AG08395 (cell line): ENCODE results near the gene PANK3.
"Not testable (repeated sequence)": the region's sequence is repeated elsewhere in the genome, so short reads cannot be mapped to it uniquely, and the experiment has no call there.

Experiments used
- DNase-seq: peaks from one replicate; pipeline ENCODE4 v3.0.0; 2012; ENCODE audit warnings: mixed read lengths, low spot score

Gene PANK3

DNA sequence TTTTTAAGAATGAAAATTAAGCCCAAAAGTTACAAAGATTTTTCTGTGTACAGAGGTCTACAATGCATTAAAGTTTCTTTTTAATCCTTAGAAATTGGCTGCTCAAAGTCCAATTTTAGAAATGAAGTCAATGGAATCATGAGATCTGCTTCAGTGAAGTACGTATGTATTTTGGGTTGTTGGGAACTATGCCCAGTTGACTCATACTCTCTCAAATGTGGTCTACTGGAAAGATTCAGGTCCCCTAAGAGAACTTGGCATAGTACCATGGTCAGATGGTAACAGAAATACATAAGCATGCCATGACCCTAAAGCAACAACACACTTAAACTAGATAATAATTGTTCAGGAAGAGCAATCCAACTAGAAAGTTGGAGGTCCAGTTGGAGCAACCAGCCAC, 27.0 kb downstream of the PANK3 start:
- peak; percentile 61 for DNase-seq

DNA sequence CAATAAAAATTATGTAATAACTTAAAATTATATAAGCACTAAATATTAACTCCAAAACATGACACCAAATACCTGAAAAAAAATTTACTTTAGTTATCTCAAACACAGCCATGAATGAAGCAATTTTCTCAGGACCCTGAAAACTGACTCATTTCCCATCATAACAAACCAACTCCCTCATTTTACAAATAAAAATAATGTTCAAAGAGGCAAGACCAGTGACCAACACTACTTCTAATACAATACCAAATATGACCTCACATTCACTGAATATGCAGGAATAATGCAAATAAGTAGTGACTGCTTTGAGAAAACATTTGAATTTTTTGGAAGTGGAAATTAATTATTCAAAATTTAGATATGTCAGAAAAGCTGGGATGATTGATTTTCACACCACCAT, 28.5 kb downstream of the PANK3 start:
- no peak for DNase-seq

DNA sequence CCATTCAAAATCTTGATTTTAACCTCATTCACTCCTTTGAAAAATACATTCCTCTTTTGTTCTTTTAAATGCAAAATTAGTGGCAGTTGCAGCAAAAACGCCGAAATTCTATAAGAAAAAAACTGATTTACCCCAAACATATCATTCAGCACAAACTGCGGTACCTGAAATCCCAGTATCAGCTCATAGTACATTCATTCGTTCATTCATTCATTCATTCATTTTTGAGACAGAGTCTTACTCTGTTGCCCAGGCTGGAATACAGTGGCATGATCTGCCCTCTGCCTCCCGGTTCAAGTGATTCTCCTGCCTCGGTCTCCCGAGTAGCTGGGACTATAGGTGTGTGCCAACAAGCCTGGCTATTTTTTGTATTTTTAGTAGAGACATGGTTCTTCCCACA, 29.6 kb downstream of the PANK3 start:
- DNase-seq = no peak

DNA sequence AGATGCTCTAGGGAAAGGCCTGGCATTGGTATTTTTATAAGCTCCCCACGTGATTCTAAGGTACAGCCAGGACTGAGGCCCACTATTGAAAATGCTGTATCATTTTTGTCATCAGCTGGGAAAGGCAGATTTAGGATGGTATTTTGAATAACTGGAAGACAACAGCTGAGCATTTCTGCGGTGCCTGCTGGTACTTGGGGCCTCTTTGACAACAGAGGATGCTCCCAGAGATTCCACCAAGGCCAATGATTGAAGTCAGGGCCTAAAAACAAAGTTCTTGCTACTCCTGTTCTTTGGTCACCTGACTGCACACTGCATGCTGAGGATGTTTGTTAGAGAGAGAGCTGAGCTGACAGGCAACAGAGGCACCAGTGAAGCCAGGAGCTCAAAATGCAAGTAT, 42.0 kb downstream of the PANK3 start:
- DNase-seq = no peak

DNA sequence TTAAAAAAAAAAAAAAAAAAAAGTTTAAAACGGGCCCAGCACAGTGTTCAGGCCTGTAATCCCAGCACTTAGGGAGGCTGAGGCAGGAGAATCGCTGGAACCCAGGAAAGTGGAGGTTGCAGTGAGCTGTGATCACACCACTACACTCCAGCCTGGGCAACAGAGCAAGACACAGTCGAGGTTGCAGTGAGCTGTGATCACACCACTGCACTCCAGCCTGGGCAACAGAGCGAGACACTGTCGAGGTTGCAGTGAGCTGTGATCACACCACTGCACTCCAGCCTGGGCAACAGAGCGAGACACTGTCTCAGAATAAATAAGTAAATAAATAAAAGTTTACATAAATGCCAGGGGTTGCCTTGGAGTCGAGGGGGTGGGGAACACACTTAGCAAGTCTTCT, 44.8 kb downstream of the PANK3 start:
- not testable (repeated sequence) for DNase-seq

DNA sequence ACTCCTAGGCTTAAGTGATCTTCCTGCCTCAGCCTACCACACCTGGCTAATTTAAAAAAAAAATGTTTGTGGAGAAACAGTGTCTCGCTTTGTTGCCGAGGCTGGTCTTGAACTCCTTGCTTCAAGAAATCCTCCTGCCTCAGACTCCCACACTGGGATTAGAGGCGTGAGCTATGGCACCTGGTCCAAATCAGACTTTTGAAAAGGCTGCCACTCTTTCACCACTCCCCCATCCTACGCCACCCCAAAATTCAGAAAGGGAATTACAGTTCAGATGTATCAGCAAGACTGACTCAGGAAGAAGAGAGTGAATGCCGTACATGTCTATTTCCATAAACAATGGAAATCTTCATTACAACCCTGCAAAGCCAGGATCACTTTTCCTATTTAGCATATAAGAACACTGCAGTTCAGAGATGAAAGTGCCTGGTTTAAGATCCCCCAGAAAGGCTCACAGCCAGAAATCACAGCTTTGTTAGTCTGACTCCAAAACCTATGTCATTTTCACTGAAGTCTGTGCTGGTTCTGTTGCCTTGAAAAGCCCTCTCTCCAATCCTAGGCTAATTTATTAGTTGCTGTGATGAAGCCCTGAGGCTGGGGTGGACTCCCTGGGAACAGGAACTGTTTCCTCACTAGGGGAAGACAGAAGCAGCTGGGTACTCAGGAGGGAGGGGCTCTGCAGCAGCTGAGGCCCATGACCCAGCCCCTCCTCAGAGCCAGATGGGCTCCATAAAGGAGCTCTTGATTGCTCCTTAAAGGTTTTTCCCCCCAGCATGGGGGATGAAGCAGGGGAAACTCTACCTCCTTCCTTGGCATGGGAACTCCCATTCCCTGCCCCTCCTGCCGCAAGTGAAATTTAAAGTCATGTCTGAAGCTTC, 46.9 kb downstream of the PANK3 start:
- no peak for DNase-seq

DNA sequence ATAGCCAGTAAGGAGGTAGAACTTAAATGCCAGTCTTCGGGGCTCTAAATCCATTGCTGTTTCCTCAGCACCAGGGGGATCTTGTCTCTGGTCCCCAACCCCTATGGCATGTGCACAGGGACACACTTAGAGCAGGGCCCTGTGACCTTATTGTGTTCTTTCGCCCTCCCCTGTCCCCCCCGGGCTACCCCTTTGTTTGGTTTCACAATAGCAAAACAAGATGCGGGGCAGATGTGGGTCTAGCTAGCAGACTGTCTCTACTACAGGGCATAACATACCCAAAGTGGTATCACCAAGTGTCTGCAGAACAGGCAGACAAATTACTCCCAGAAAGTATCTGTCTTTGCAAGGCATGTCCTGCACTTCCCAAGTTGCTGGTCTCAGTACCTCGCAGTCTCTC, 48.0 kb downstream of the PANK3 start:
- no peak for DNase-seq

DNA sequence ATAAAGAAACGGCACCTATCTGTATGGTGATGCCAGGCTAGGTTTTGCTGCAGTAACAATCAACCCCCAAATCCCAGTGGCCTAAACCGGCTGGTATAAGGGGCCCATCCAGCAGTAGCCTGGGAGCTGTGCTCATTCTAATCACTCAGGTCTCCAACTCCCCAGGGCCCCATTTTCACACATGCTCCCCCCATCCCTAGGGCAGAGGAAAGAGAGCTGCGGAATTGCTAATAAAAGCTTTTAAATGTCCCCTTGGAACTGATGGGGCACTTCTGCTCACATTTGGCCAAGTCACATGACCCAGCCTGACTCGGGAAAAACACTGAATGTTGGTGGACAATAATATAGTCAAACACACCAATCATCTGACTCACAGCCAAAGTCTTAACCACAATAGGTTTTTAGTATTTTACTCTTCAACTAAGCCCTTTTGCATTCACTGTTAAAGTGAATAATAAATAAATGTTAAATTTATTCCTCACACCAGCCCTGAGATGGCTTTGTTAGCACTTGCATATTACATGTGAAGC, 48.5 kb downstream of the PANK3 start:
- peak; percentile 15 for DNase-seq

DNA sequence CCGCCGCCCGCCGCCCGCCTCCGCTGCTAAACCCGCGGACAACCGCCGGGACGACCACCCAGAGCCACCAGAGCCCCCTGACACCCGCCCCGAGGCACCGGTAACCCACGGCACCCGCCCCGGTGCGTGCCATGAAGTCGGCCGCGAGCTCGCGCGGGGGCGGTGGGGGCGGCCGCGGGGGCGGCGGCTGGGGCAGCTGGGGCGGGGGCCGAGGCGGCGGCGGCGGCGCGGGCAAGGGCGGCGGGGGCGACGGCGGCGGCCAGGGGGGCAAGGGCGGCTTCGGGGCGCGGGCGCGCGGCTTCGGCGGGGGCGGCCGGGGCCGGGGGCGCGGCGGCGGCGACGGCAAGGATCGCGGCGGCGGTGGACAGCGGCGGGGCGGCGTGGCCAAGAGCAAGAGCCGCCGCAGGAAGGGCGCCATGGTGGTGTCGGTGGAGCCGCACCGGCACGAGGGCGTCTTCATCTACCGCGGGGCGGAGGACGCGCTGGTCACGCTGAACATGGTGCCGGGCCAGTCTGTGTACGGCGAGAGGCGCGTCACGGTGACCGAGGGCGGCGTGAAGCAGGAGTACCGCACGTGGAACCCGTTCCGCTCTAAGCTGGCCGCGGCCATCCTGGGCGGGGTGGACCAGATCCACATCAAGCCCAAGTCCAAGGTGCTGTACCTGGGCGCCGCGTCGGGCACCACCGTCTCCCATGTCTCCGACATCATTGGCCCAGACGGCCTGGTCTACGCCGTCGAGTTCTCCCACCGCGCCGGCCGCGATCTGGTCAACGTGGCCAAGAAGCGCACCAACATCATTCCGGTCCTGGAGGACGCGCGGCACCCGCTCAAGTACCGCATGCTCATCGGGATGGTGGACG, 49.6 kb downstream of the PANK3 start:
- no peak for DNase-seq

DNA sequence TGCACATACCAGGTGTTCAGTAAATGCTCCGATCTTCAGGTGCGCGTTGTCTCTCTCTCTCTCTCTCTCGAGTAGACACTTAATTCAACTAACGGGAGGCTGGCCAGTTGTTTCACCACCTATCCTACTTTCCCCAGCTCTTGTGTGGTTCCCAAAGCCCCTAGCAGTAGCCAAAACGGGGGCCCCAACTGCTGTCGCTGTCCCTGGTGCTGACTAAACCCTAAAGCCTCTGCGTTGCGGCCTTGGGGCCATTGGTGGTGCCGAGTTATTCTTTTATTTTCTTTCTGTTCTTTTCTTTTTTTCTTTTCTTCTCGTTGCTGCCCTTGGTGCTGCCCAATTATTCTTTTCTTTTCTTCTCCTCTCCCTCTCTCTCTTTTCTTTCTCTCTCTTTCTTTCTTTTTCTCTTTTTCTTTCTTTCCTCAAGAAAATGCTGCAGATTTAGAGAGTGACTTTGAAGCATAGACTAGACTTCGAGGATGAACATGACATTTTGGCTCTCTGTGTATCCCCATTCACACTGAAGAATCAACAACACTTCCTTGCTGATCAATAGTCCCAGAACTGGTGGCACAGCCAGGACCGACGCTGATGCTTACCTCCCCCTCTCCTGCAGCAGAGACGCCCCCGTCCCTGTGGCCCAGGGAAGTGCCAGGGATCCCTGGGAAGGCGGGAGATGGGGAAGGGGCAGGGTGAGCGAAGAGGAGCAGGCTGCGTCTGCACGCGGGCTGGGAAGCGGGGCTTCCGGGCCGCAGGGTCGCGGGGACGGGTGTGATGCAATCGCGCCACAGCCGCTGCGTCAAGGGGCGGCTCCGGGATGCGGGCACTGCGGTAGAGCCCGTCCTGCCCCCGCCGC, 50.4 kb downstream of the PANK3 start, which contains the start of gene FBLL1:
Gene FBLL1 (plus strand): TSS at position 785 of the 853 bp plus-strand sequence. CDS start 200 bp downstream, outside the sequence.
- DNase-seq = peak; percentile 31

DNA sequence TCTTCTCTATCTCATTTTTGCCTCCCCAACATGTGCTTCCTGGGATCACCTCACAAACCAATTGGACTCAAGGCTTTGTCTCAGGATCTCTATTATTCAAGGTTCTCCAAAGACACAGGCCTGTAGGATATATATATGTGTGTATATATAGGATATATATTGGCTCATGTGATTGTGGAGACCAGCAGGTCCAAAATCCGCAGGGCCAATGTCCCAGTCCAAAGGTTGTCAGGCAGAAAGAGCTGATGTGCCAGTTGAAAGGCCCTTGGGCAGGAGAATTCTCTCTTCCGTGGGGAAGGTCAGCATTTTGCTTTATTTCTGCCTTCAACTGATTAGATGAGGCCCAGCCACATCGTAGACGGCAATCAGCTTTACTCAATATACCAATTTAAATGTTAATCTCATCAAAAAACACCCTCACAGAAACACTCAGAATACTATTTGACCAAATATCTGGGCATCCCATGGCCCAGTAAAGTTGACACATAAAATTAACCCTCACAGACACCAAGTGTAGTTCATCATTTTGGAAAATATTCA, 51.3 kb downstream of the PANK3 start:
- no peak for DNase-seq

DNA sequence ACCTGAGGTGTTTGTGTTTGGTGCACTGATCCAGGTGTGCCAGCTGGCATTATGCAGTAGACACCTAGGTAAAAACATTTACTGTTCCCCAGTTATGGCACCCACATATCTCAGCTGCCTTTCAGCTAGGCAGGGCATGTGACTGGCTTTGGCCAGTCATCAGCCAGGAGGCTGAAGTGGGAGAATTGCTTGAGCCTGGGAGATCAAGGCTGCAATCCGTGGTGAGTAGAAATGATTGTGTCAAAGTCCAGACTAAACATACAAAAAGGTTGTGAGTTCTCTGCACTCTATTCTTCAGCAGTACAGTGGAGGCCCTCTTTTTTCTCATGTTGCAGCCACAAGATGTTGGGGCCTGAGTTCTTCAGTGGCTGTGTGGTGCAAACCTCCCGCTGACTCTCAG, 53.3 kb downstream of the PANK3 start:
- no peak for DNase-seq

DNA sequence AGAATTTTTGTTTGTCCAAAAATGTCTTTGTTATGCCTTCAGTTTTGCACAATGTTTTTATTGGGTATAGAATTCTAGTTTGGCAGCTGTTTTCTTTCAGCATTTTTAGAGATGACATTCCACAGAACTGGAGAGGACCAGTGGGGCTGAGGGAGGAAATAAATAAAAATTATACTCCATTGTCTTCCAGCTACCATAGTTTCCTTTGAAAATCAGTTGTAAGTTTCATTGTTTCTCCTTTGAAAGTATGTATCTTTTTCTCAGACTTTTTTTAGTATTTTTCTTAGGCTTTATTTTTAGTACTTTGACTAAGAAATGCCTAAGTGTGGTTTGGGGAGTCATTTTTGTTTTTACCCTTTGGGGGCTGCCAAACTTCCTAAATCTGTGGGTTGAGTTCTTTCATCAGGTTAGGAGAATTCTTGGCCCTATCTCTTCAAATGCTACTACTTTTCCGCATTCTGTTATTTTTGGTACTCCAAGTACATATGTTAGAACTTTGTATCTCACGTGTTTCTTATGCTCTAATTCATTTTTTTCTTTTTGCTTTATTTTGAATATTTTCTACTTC, 65.2 kb downstream of the PANK3 start:
- DNase-seq = no peak

DNA sequence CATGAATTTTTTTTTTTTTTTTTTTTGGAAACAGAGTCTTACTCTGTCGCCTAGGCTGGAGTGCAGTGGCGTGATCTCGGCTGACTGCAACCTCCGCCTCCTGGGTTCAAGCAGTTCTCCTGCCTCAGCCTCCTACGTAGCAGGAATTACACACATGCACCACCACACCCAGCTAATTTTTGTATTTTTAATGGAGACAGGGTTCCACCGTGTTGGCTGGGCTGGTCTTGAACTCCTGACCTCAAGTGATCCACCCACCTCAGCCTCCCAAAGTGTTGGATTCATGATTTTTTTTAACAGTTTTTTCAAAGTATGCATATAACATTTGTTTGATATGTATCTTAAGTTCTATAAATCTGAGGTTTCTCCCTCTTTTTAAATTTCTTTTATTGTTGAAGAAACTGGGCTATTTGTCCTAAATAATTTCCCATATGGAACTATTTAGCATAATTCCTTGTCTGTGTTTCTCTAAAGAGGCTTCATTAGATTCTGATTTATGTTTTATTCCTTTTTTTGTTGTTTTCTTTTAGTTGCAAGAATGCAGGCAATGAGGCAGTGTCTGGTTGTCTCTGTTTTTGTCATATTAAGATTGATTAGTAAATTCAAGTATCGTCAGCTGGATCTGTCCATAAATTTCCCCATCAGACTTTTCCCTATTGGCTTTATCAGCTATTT, 76.5 kb downstream of the PANK3 start:
- no peak for DNase-seq
